Activated CD4-positive, alpha-beta T cell treated with anti-CD3 and anti-CD28 coated beads, Interleukin-2, Interleukin-6, amounts not matched to agents 100 ng/mL and 50 ng/mL, durations not matched to agents 16 hours and 8 hours (primary cell): ENCODE results near the gene ACSS1.

ENCODE experiments used
- DNase-seq: peaks from one replicate; pipeline ENCODE4 v3.0.0-alpha.2; 2020

ACSS1 gene

GRCh38 chr20:25025986-25026605 is 31.8 kb downstream of the ACSS1 start:
- no peak for DNase-seq

- DNase-seq: no peak
These were observed 32.7 kb downstream of the ACSS1 start for GRCh38 chr20:25025091-25025861.

- DNase-seq: no peak
These were observed 33.8 kb downstream of the ACSS1 start for GRCh38 chr20:25024171-25024570.

GRCh38 chr20:25023356-25023755 is 34.6 kb downstream of the ACSS1 start:
- no peak for DNase-seq

GRCh38 chr20:25022680-25023079 is 35.3 kb downstream of the ACSS1 start:
- no peak for DNase-seq

GRCh38 chr20:25021336-25021735 is 36.6 kb downstream of the ACSS1 start:
- no peak for DNase-seq

- no peak for DNase-seq
These were observed 37.0 kb downstream of the ACSS1 start for GRCh38 chr20:25020901-25021301.

GRCh38 chr20:25020345-25020744 is 37.6 kb downstream of the ACSS1 start:
- no peak for DNase-seq

GRCh38 chr20:25019381-25020155 is 38.4 kb downstream of the ACSS1 start:
- no peak for DNase-seq

- no peak for DNase-seq
These were observed 39.1 kb downstream of the ACSS1 start for GRCh38 chr20:25018841-25019240.

GRCh38 chr20:25018425-25018824 is 39.5 kb downstream of the ACSS1 start:
- DNase-seq: no peak

GRCh38 chr20:25017257-25017803 is 40.6 kb downstream of the ACSS1 start:
- no peak for DNase-seq

- no peak for DNase-seq
These were observed 41.5 kb downstream of the ACSS1 start for GRCh38 chr20:25016471-25016870.

GRCh38 chr20:25015986-25016385 is 42.0 kb downstream of the ACSS1 start:
- no peak for DNase-seq

GRCh38 chr20:25014816-25015215 is 43.1 kb downstream of the ACSS1 start:
- DNase-seq: no peak

GRCh38 chr20:25013478-25014380 is 44.2 kb downstream of the ACSS1 start:
- no peak for DNase-seq

GRCh38 chr20:25012616-25013189 is 45.2 kb downstream of the ACSS1 start:
- DNase-seq: no peak

- DNase-seq: no peak
These were observed 46.1 kb downstream of the ACSS1 start for GRCh38 chr20:25011831-25012241.

- DNase-seq: no peak
These were observed 46.7 kb downstream of the ACSS1 start for GRCh38 chr20:25011261-25011660.

- no peak for DNase-seq
These were observed 48.5 kb downstream of the ACSS1 start for GRCh38 chr20:25009218-25010145.
